ENCODE data around the gene PPP4R2. TPM values are rescaled to one million over a fixed set of nuclear protein-coding genes. Genes with fewer than 3 reads are reported as not detected.

Gene PPP4R2
- total and polyA plus RNA-seq, 9 of the 15 experiments (the other 6 are each of a cell fraction or from before 2014, with no cell fraction given) = 11.0 to 49.6 (median 31.6) TPM

- ATAC-seq (no peak), DNase-seq (ENCODE audit: extremely low read depth in 1 of 4, low spot score in 3 of 4) (no peak), FAIRE-seq (no peak)
- Histone ChIP-seq H3K4me3 (no peak overlapping the region), H3K27me3 (ENCODE audit: control insufficient read depth in 2 of 2, insufficient read depth in 2 of 2, low read length in 2 of 2) (no peaks in the 10 kb centered on the region), H3K36me3 (ENCODE audit: control insufficient read depth, insufficient read depth, low read length) (peaks cover 44% of the 10 kb centered on the region; the same call in 1 of the 3 replicates), H3K79me2 (ENCODE audit: control insufficient read depth, insufficient read depth, low read length) (peaks cover 97% of the 10 kb centered on the region), H4K20me1 (replicated peaks; ENCODE audit: control insufficient read depth, insufficient read depth, low read length) (peaks cover 8% of the 10 kb centered on the region; the same call in 1 of the 2 replicates), H3K9ac (ENCODE audit: insufficient read depth in 1 of 2, low read depth in 2 of 2, low read length in 2 of 2) (no peak overlapping the region), H3K4me2 (ENCODE audit: insufficient read depth, low read length) (no peak overlapping the region), H3K4me1 (replicated peaks in 1 of 2; ENCODE audit: control insufficient read depth in 2 of 2, insufficient read depth in 2 of 2, low read length in 2 of 2) (peaks cover 0 to 6% of the 10 kb centered on the region in 2 experiments; a peak in 3 of 5 replicates), H2AFZ (ENCODE audit: low read depth, low read length) (no peak overlapping the region), H3K9me1 (ENCODE audit: control insufficient read depth, insufficient read depth, low read length) (no peaks in the 10 kb centered on the region), H3K9me3 (replicated peaks; ENCODE audit: control insufficient read depth, insufficient read depth, low read depth, low read length) (no peaks in the 10 kb centered on the region), H3K27ac (ENCODE audit: extremely low read depth, low read depth, low read length) (no peak overlapping the region)
- in situ Hi-C loops (cut with MboI) = no loop called here
- intact Hi-C loops (cut with micrococcal nuclease) = no loop called here
- ChIA-PET CTCF (ENCODE audit: low intra/inter-chr PET ratio) (no interaction called here), POLR2A (interaction anchor here (0.9 kb wide), 1 partner anchor 10 kb away, joined by 3 read pairs; no protein-coding TSS in a partner anchor)
- WGBS (ENCODE audit: insufficient coverage, low coverage, missing lambda C conversion rate) = 58% methylated on average over 2 of the region's 2 CpGs
- TF ChIP-seq CBFA2T3 (IDR thresholded peaks at IDR 0.05) (no peak), THAP7 (CRISPR knock-in tag; IDR thresholded peaks at IDR 0.05) (no peak), COPS2 (conservative IDR thresholded peaks at IDR 0.05) (no peak), MAFF (IDR thresholded peaks at IDR 0.05; ENCODE audit: low read length) (no peak), RBM17 (IDR thresholded peaks at IDR 0.05; ENCODE audit: borderline replicate concordance, low read depth, low read length) (no peak)
- TF ChIP-seq, protein P1, sequence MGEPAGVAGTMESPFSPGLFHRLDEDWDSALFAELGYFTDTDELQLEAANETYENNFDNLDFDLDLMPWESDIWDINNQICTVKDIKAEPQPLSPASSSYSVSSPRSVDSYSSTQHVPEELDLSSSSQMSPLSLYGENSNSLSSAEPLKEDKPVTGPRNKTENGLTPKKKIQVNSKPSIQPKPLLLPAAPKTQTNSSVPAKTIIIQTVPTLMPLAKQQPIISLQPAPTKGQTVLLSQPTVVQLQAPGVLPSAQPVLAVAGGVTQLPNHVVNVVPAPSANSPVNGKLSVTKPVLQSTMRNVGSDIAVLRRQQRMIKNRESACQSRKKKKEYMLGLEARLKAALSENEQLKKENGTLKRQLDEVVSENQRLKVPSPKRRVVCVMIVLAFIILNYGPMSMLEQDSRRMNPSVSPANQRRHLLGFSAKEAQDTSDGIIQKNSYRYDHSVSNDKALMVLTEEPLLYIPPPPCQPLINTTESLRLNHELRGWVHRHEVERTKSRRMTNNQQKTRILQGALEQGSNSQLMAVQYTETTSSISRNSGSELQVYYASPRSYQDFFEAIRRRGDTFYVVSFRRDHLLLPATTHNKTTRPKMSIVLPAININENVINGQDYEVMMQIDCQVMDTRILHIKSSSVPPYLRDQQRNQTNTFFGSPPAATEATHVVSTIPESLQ (CRISPR knock-in tag; IDR thresholded peaks at IDR 0.05) = no peak
- no TSS peak for BruUV-seq (replicated peaks)
These were observed 49.6 kb downstream of the PPP4R2 start for GRCh38 chr3:73046195-73046594.
